Activated CD8-positive, alpha-beta memory T cell treated with anti-CD3 and anti-CD28 coated beads for 24 hours (primary cell): ENCODE measurements around the gene ASPG.

Source experiments
- DNase-seq: peaks from one replicate; pipeline ENCODE4 v3.0.0-alpha.2; 2020

The ASPG gene

GRCh38 chr14:104118006-104118844 lies 32.7 kb downstream of the ASPG start:
- no peak for DNase-seq

GRCh38 chr14:104119119-104119487 lies 33.6 kb downstream of the ASPG start:
- DNase-seq: no peak

DNA sequence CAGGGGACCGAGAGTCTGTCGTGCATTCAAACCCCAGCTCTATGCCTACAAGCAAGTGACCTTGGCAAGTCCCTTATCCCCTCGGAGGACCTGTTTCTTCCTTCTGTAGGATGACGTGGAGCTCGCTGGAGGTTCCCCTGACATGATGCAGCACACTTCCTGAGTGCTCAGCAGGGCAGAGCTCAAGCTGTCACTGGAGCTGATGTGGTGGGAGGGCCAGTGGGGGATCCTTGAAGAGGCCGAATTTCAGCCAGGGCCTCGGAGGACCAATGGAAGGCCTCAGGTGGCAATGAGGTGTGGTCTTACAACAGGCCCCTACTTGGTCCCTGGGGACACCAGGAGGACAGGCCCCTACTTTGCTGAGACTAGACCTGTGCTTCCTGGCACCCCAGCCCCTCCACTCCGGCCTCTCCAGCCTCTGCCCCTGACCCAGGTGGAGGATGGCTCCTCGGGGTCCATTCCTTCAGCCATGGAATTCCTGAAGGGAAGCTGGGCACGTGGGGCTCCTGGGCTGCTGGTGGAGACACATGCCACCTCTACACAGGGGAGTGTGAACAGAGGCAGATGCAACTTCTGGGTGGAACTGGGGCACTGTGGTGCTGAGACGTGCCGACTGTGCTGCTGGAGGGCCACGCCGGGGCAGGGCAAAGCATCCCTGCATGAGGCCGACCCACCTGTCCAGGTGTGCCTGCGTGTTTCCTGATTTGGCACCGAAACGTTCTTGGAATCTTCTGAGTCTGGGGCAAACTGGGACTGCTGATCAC lies 34.2 kb downstream of the ASPG start:
- no peak for DNase-seq

GRCh38 chr14:104120281-104120741 lies 34.8 kb downstream of the ASPG start:
- no peak for DNase-seq

DNA sequence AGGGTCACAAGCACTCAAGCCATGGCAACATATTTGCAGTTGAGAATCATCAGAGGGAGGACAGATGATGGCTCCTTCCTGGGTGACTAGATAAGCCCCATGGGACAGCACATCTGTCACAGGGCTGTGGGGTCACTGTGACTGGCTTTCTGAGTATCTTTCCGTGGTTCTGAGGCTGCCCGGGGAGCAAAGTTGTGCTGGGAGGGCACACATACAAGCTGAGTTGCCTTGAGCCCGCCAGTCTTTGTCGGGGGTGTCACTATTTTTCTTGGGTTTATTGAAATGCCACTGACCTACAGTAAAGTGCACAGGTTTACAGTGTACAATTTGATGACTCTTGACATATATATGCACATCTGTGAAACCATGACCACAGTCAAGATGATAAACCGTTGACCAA lies 35.6 kb downstream of the ASPG start:
- no peak for DNase-seq

DNA sequence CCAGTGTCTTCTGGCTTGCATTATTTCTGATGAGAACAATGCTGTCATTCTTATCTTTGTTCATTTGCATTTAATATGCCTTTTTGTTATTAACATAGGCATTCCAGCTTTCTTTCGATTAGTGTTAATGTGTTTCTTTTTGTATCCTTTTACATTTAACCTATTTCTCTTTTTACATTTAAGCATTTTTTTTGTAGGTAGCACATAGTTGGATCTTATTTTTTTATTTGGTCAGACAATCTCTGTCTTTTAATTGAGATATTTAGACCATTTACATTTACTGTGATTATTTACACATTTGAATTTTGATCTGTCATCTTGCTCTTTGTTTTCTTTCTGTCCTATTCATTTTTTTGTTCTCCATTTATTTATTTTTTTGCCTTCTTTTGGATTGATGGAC lies 38.4 kb downstream of the ASPG start:
- DNase-seq: no peak

- DNase-seq: no peak
These were observed 39.5 kb downstream of the ASPG start for GRCh38 chr14:104125011-104125410.

DNA sequence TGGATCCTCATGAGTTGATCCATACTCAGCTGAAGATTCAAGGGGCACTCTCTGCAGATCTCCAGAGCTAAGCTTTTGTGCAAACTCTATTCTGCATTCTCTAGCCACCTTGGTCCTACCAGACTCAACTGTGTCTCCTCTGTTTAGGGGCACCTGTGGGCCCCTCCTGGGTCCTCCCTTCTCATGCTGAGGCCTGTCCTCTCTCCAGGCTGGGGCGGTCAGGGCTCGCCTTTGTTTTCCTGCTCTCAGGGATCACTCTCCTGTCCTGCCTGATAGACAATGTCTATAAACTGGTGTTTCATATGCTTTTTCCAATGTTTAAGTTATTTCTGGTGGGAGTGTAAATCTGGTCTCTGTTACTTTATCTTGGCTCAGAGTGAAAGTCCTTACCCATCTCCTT lies 41.3 kb downstream of the ASPG start:
- no peak for DNase-seq

DNA sequence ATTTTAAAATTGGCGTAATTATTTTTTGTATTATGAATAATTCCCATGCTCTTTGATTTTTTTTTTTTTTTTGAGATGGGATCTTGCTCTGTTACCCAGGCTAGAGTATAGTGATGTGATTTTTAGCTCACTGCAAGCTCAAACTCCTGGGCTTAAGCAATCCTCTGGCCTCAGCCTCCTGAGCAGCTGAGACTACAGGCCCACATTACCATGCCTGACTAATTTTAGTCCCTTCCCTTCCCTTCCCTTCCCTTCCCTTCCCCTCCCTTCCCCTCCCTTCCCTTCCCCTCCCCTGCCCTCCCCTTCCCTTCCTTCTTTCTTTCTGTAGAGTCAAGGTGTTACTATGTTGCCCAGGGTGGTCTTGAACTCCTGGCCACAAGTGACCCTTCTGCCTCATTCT lies 43.5 kb downstream of the ASPG start:
- no peak for DNase-seq

DNA sequence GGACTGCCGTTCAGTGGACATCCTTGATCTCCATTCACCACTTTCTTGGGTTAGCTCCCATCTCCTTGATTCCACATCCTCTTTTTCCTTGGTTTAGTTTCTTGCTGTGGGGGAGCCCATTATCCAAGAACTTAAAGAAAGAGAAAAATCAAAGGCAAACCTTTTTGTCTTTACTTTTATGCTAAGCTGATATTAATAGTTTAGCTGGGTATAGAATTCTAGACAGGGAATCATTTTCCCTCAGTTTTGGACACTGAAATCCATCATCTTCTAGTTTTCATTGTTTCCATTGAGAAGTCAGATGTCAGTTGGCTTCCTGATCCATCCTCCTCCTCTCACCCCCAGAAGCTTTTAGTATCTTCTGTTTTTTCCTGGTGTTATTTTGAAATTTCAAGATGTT lies 44.1 kb downstream of the ASPG start:
- no peak for DNase-seq

- no peak for DNase-seq
These were observed 45.6 kb downstream of the ASPG start for GRCh38 chr14:104130974-104131651.

- no peak for DNase-seq
These were observed 46.6 kb downstream of the ASPG start for GRCh38 chr14:104131968-104132732.

- DNase-seq: no peak
These were observed 47.5 kb downstream of the ASPG start for GRCh38 chr14:104132981-104133380.

GRCh38 chr14:104133496-104133895 lies 48.0 kb downstream of the ASPG start:
- no peak for DNase-seq

DNA sequence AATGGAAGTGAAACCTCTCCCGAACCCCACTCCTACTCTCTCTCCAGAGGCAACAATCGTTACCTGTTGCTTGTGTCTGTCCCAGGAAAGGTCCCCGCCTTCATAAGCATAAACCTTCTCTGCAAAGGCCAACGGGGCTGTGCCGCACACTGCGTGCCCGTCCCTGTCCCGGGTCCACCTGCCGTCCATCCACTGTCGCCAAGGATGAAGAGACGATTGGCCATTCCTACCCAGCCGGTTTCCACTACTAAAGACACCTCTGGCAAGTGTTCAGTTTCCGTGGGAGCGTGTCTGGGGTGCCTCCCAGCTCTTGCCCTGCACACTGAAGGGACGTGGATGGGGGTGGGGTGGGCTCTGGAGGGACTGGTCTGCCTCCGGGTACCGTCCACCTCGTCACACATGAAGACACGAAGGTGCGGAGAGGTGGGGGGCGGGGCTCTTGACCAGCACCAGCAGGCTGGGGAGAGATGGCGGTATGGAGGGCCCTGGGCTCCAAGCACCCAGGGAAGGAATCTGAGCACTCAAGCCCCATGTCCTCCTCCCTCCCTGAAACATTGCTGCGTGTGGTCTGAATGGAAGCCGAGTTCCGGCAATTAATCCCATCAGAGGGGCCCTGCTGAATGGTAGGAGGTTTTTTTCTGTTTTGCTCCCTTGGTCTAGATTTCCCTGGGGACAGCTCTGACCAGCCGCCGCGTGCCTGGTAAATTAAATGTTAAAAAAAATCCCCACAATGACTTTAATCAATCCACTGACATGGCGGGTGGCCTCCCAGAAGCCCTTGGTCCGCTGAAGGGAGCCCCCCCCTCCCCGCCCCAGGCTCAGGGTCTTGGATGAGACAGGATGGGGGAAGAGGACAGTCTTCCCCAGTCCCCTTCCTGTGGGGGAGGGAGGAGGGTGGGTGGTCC lies 48.8 kb downstream of the ASPG start:
- DNase-seq: no peak

DNA sequence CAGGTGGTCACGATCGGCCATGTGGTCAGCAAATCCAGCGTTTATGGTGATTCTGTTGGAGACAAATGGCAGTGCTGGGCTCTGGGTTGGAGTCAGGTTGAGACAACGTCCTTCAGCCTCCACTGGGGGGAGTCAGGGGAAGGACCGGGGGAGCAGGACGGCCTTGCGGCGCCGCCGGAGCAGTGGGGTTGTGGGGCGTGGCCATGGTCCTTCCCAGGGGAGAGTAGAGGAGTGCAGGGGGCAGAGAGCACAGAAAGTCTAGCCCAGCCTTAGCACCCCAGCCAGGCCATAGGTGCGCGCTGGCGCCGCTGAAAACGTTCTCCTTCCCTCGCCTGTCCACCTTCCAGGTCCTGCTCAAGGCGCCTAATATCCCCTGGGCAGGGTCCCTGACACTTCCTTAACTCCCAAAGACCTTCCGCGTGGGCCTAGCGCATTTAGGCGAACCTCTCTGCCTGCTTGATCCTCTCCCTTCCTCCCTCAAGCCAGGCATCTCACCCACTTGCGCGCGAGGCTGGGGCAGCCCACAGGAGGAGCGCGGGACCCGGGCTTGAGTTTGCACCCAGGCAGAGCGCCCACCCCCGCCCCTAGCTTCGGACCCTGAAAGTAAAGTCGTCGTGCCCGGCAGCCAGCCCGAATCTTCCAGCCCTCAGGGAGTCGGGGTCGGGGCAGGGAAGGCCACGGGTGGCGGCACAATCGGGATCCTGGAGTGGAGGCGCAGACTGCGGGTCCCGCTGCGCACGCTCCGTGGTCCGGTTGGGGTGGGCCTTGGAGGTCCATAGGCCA lies 49.8 kb downstream of the ASPG start:
- DNase-seq: no peak

DNA sequence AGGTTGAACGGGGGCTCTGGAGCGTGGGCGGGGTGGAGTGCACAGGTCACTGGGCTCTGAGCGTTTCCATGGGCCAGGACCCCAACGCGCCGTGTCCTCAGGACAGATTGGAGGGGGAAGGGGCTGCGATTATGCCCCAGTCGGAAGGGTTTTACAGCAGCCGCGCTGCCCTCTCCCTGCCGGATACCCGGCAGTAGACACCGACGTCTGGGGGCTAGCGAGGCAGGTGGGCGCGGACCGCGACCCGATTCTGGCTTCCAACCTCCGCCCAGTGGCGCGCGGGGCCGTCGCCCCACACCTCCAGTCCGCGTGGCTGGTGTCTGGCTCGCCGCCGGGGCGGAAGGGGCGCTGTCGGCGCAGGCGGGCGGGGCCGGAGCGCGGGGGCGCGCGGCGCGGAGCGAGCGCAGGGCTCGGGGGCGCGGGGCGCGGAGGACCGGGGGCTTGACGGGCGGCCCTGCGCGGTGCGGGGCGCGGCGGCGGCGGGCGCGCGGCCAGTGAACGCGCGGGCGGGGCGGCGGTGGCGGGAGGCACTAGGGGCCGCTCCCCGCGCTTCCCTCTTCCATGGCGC lies 50.5 kb downstream of the ASPG start:
- DNase-seq: no peak

GRCh38 chr14:104136472-104137296 lies 51.2 kb downstream of the ASPG start:
- DNase-seq: no peak

DNA sequence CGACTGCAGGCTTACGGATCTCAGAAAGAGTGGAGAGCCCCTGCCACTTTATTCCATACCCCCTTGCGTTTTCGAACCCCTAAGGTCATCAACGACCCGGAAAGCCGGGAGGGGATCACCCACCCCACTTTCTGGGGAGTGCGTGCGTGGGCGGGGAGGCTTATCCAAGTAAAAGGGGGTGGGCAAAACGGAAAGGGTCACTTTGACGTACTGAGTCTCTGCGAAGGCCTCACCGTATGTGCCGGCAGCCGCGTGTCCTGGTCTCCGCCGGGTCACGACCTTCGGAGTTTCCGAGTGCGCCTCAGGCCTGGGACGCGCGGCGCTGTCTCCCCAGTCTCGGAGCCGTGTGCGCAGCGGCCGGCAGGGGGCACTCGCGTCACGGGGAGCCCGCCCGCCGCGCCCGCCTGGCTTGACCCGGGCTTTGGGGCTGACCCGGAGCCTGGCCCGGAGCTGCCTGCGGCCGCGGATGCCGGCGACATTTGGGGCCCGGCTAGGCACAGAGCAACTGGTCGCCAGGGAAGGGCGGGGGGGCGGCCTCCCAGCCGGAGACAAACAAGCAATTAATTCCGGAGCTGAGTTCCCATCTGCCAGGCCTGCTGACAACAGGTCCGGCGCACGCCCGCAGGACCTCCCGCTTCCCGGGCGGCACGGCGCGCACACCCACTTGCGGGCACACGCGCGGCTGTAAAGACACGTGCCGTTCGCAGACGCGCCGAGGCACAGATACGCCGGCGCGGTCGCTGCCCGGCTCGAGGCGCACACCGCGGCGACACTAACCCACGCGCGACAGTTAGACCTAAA lies 52.0 kb downstream of the ASPG start:
- DNase-seq: peak; percentile 90
